K562 (cell line): ENCODE measurements around the gene NUCB2.

ENCODE experiments used
- ADNP ChIP-seq: fragments of 200-800 bp; sonication (Bioruptor generic); IDR thresholded peaks from 2 replicates; pipeline ENCODE4 v1.6.1; 2016; ENCODE audit warnings: missing genetic modification characterization, missing compliant biosample characterization
- PPARD ChIP-seq: fragments of 250-450 bp; sonication (Bioruptor Pico); IDR thresholded peaks from 2 replicates; pipeline ENCODE4 v1.8.0; 2022; ENCODE audit warnings: inconsistent platforms, mild to moderate bottlenecking, moderate library complexity
- SMC3 ChIP-seq: conservative IDR thresholded peaks from 2 replicates; pipeline ENCODE4 v1.6.1; 2011; ENCODE audit warnings: low read depth, low read length, improper control_type of control experiment; ENCODE audit not compliant: insufficient read depth
- SPI1 ChIP-seq: IDR thresholded peaks from 2 replicates; pipeline ENCODE4 v1.6.1; 2011; ENCODE audit warnings: low read depth, low read length, control low read depth, borderline replicate concordance
- ZNF134 ChIP-seq: fragments of 250-450 bp; sonication (Bioruptor Pico); conservative IDR thresholded peaks from 2 replicates; pipeline ENCODE4 v1.4.0; 2020
- ZSCAN29 ChIP-seq: fragments of 450-650 bp; IDR thresholded peaks from 2 replicates; pipeline ENCODE4 v1.6.1; 2017
- TF ChIP-seq, protein P1 (sequence below), 2 experiments: fragments of 450-650 bp; formaldehyde crosslinking in 1 of 2; IDR thresholded peaks; 2 replicates each; pipeline versions ENCODE4 v1.4.0 to v1.6.1; 2014 to 2020; ENCODE audit warnings: mild to moderate bottlenecking in 2 of 2, borderline replicate concordance in 1 of 2, low read depth in 1 of 2

DNA sequence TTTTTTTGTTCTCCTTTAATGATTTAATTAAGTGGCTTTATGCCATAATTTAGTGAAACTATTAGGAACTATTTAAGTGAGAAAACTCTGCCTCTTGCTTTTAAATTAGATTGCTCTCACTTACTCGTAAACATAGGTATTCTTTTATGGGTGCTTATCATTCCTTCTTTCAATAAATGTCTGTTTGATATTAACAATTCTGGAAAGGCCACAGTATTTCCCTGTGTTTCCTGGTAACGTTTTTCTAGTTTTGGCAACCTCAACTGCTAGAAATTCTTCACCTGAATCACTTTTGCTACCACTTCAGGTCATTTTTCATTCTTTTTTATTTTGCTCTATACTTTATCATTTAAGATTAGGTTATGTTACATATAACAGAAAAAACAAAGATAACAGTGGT, 55.1 kb downstream of the NUCB2 start:
- TF ChIP-seq SMC3 (no peak), SPI1 (no peak), ZSCAN29 (no peak), PPARD (CRISPR knock-in tag) (no peak), ADNP (tag) (no peak), ZNF134 (CRISPR knock-in tag) (no peak)
- TF ChIP-seq, protein P1, sequence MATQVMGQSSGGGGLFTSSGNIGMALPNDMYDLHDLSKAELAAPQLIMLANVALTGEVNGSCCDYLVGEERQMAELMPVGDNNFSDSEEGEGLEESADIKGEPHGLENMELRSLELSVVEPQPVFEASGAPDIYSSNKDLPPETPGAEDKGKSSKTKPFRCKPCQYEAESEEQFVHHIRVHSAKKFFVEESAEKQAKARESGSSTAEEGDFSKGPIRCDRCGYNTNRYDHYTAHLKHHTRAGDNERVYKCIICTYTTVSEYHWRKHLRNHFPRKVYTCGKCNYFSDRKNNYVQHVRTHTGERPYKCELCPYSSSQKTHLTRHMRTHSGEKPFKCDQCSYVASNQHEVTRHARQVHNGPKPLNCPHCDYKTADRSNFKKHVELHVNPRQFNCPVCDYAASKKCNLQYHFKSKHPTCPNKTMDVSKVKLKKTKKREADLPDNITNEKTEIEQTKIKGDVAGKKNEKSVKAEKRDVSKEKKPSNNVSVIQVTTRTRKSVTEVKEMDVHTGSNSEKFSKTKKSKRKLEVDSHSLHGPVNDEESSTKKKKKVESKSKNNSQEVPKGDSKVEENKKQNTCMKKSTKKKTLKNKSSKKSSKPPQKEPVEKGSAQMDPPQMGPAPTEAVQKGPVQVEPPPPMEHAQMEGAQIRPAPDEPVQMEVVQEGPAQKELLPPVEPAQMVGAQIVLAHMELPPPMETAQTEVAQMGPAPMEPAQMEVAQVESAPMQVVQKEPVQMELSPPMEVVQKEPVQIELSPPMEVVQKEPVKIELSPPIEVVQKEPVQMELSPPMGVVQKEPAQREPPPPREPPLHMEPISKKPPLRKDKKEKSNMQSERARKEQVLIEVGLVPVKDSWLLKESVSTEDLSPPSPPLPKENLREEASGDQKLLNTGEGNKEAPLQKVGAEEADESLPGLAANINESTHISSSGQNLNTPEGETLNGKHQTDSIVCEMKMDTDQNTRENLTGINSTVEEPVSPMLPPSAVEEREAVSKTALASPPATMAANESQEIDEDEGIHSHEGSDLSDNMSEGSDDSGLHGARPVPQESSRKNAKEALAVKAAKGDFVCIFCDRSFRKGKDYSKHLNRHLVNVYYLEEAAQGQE (IDR thresholded peaks at IDR 0.05; ENCODE audit: borderline replicate concordance): no peak
- TF ChIP-seq, protein P1 (CRISPR knock-in tag; IDR thresholded peaks at IDR 0.05; ENCODE audit: low read depth): no peak
